Retinal pigment epithelial cell (primary cell): ENCODE measurements around the gene PPFIA2.

Source experiments
- DNase-seq: peaks from one replicate; pipeline ENCODE4 v3.0.0-alpha.2; 2010; ENCODE audit warnings: low read depth
- H3K4me3 ChIP-seq: 2 replicates; pipeline ENCODE4 v1.5.1; 2011; ENCODE audit warnings: mild to moderate bottlenecking, low read length, control low read depth, moderate library complexity
- CTCF ChIP-seq: conservative IDR thresholded peaks from 2 replicates; pipeline ENCODE4 v1.5.1; 2011; ENCODE audit warnings: low read depth, low read length, control low read depth, inconsistent platforms

The PPFIA2 gene

GRCh38 chr12:81295251-81295650, 463.9 kb downstream of the PPFIA2 start:
- TF ChIP-seq CTCF = no peak
- no peak for DNase-seq
- no peak overlapping the region for H3K4me3 ChIP-seq

DNA sequence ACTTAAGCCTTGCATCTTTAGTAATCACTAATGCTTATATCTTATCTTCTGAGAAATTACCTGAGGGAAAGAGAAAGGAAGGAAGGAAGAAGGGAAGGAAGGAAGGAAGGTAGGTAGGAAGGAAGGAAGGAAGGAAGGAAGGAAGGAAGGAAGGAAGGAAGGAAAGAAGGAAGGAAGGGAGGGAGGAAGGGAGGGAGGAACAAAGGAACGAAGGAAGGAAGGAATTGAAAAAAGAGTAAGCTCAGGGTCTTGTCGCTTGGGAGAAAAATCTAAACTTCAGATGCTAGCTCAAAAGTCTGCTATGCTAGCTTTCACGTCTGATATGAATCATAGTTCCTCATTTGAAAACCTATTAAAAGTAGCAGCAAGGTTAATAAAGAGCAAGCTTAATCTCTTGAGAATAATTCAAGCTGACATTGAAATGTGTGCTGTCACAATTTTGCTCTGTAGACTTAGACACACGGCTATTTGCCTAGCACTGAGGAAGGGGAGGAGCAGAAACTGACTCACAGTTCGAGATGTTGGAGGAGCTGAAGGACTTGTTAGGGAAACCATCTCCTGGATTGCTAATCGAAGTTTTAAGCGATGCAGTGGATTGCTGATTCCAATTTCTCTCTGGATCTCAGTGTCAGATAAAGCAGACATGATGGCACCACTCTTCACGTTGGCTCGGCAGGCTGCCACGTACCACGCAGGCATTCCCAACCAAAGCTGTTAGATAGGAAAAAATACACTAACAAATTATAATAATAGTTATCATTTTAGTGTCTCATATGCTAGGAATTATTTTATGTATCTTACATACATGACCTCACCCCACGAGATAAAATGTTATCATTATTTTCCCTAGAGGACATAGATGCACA, 464.6 kb downstream of the PPFIA2 start:
- DNase-seq = peak; percentile 94
- peak overlapping the region; percentile 2 for H3K4me3 ChIP-seq
- TF ChIP-seq CTCF = no peak

- no peak for TF ChIP-seq CTCF
- no peak overlapping the region for H3K4me3 ChIP-seq
- no peak for DNase-seq
Observed at GRCh38 chr12:81288651-81289050, 470.5 kb downstream of the PPFIA2 start.

DNA sequence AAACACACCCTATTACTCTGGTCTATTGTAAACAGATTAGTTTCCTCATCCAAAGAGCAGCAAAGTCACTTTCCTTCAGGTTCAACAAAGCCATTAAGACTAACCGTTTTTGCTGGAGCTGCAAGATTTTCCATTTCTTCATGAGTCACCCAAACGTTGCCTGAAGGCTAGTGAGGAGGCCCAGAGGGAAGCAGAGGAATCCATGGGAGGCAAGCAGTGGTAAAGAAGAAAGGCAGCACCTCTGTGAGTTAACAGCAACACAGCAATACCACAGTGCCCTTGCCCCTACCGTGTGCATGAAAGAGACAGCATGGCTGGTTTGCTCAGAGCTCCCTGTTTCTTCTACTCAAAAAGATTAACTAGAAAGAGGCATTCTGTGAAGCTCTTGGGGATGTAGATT, 475.0 kb downstream of the PPFIA2 start:
- no peak overlapping the region for H3K4me3 ChIP-seq
- DNase-seq = no peak
- TF ChIP-seq CTCF = no peak

- TF ChIP-seq CTCF = no peak
- H3K4me3 ChIP-seq = no peak overlapping the region
- peak; percentile 42 for DNase-seq
Observed at GRCh38 chr12:81274637-81275529, 484.3 kb downstream of the PPFIA2 start.

- TF ChIP-seq CTCF = no peak
- no peak overlapping the region for H3K4me3 ChIP-seq
- DNase-seq = no peak
Observed at GRCh38 chr12:81270385-81270784, 488.8 kb downstream of the PPFIA2 start.
